HepG2 (cell line): ENCODE results near the gene PGS1. TPM values are rescaled to one million over a fixed set of nuclear protein-coding genes. Genes with fewer than 3 reads are reported as not detected.

ENCODE experiments used
- ETV5 ChIP-seq: IDR thresholded peaks from 2 replicates; pipeline ENCODE4 v1.6.1; 2018; ENCODE audit warnings: missing biosample characterization, missing genetic modification reagents, inconsistent platforms, borderline replicate concordance
- HOXD1 ChIP-seq: sonication (generic); formaldehyde crosslinking; IDR thresholded peaks from 2 replicates; pipeline ENCODE4 v1.5.0; 2020; ENCODE audit warnings: missing genetic modification reagents
- ISL2 ChIP-seq: sonication (generic); formaldehyde crosslinking; IDR thresholded peaks from 2 replicates; pipeline ENCODE4 v1.5.0; 2020; ENCODE audit warnings: missing genetic modification reagents
- KDM3A ChIP-seq: IDR thresholded peaks from 2 replicates; pipeline ENCODE4 v1.6.1; 2018; ENCODE audit warnings: low read depth, missing compliant biosample characterization
- MAFK ChIP-seq, 2 experiments: IDR thresholded peaks in 1 of 2; conservative IDR thresholded peaks in 1 of 2; 2 replicates each; pipeline ENCODE4 v1.6.1; 2011; ENCODE audit warnings: improper control_type of control experiment in 2 of 2, low read length in 2 of 2
- MZF1 ChIP-seq: sonication (generic); formaldehyde crosslinking; IDR thresholded peaks from 2 replicates; pipeline ENCODE4 v1.8.1; 2023; ENCODE audit warnings: mild to moderate bottlenecking, missing genetic modification reagents, borderline replicate concordance
- SIX4 ChIP-seq: sonication (generic); formaldehyde crosslinking; IDR thresholded peaks from 2 replicates; pipeline ENCODE4 v1.4.0; 2020; ENCODE audit warnings: missing genetic modification reagents
- TAF15 ChIP-seq: fragments of 200-400 bp; formaldehyde crosslinking; IDR thresholded peaks from one replicate; pipeline ENCODE4 v1.6.1; 2018; ENCODE audit warnings: mild to moderate bottlenecking, low read depth, low read length; ENCODE audit not compliant: poor library complexity, severe bottlenecking
- ZFP1 ChIP-seq: IDR thresholded peaks from 2 replicates; pipeline ENCODE4 v1.6.1; 2016
- ZMYM4 ChIP-seq: sonication (generic); formaldehyde crosslinking; IDR thresholded peaks from 2 replicates; pipeline ENCODE4 v1.8.1; 2023; ENCODE audit warnings: mild to moderate bottlenecking, missing genetic modification reagents
- ZNF510 ChIP-seq: sonication (generic); formaldehyde crosslinking; IDR thresholded peaks from 2 replicates; pipeline ENCODE4 v1.4.0; 2020; ENCODE audit warnings: low read depth, mild to moderate bottlenecking, missing genetic modification reagents
- ZNF615 ChIP-seq: sonication (generic); formaldehyde crosslinking; IDR thresholded peaks from 2 replicates; pipeline ENCODE4 v1.5.0; 2020; ENCODE audit warnings: mild to moderate bottlenecking, missing genetic modification reagents, borderline replicate concordance
- ZNF83 ChIP-seq: sonication (generic); formaldehyde crosslinking; IDR thresholded peaks from 2 replicates; pipeline ENCODE4 v1.4.0; 2020; ENCODE audit warnings: missing genetic modification reagents, mild to moderate bottlenecking, borderline replicate concordance
- ZZZ3 ChIP-seq: sonication (generic); formaldehyde crosslinking; IDR thresholded peaks from 2 replicates; pipeline ENCODE4 v1.4.0; 2020; ENCODE audit warnings: missing genetic modification reagents, mild to moderate bottlenecking, borderline replicate concordance
- polyA plus RNA-seq, 8 experiments: library from polyadenylated mRNA; depleted of rRNA in 3 of 8; stranded (reverse) in 7 of 8; unstranded in 1 of 8; fragments of >200 nt; fragmentation: Illumina TruSeq in 4 of 8; extraction: Trizol in 4 of 8; gene quantifications; 2 replicates each; pipeline versions ENCODE4 v1.2.1 to v1.2.3, GENCODE V29; 2011 to 2016; ENCODE audit warnings: low read depth in 4 of 8, missing spikeins in 1 of 8, mixed read lengths in 1 of 8; ENCODE audit not compliant: insufficient read depth in 1 of 8
- total RNA-seq, 5 experiments: library from RNA; depleted of rRNA; stranded (reverse); fragments of >200 nt; fragmentation: Illumina TruSeq; extraction: Trizol; gene quantifications; 2 replicates each; pipeline ENCODE4 v1.2.3, GENCODE V29; 2016; ENCODE audit warnings: low read depth in 1 of 5
- TF ChIP-seq, protein P1 (sequence below): sonication (generic); formaldehyde crosslinking; IDR thresholded peaks from 2 replicates; pipeline ENCODE4 v1.5.0; 2020; ENCODE audit warnings: mild to moderate bottlenecking, missing genetic modification reagents
- TF ChIP-seq, protein P2 (sequence below): sonication (generic); formaldehyde crosslinking; IDR thresholded peaks from 2 replicates; pipeline ENCODE4 v1.4.0; 2020; ENCODE audit warnings: missing genetic modification reagents, borderline replicate concordance
- TF ChIP-seq, protein P3 (sequence below): sonication (generic); formaldehyde crosslinking; IDR thresholded peaks from 2 replicates; pipeline ENCODE4 v1.4.0; 2020; ENCODE audit warnings: mild to moderate bottlenecking, missing genetic modification reagents

Gene PGS1
- total and polyA plus RNA-seq, 2 of the 13 experiments (the other 11 are each of a cell fraction or from before 2014, with no cell fraction given), result 25.9 to 31.5 TPM

DNA sequence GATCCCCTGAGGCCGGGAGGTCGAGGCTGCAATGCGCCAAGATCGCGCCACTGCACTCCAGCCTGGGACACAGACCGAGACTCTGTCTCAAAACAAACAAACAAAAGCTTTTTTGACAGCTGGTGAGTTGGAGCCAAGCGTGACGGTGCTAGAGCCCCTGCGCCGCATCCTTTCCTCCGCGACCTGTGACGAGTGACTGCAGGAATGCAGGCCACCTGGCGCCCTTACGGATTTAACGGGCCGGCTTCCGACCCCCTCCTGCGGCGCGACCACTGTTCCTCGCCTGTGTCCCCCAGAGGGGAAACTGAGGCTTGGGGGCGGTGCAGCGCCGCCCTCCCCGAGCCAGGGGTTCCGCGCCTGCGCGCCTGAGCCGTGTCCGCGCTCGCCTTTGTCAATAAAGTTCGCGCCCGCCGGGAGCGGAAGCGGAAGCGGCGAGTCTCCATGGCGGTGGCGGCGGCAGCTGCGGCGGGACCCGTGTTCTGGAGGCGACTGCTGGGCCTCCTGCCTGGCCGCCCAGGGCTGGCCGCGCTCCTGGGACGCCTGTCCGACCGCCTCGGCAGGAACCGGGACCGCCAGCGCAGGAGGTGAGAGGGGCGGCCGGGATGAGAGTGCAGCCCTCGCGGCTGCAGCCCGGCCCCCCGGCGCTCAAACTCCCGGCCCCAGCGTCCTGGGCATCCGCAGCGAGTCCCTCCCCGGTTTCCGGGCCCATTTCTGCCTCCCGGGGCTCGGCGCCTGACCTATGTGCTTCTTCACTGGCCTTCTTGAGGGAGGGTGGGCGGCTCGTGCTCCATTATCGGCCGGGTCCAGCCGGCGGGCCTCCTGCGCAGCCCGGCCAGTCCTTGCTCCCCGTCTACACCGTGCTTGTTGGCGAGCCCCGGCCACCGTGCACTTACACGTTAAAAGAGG lies at the start of gene PGS1 (continued):
- TF ChIP-seq ETV5 (CRISPR knock-in tag) (peak; percentile 98), ZMYM4 (CRISPR knock-in tag) (peak; percentile 93), ZNF615 (CRISPR knock-in tag) (0 out of 2 replicates have a peak, but pooled peaks have one; percentile 61), SIX4 (CRISPR knock-in tag) (no peak), ISL2 (CRISPR knock-in tag) (peak; percentile 24; the same call in 1 of the 2 replicates), KDM3A (CRISPR knock-in tag) (peak; percentile 96; the same call in 1 of the 2 replicates), ZNF510 (CRISPR knock-in tag) (no peak; the same call in 1 of the 2 replicates), TAF15 (no peak), MZF1 (CRISPR knock-in tag) (no peak), ZZZ3 (CRISPR knock-in tag) (peak; percentile 96), MAFK (conservative IDR thresholded peaks at IDR 0.05 in 1 of 2, IDR thresholded peaks at IDR 0.05 in 1 of 2; ENCODE audit: low read length in 2 of 2) (no peak), HOXD1 (CRISPR knock-in tag) (peak; percentile 71), ZFP1 (CRISPR knock-in tag) (no peak), ZNF83 (CRISPR knock-in tag) (no peak)
- TF ChIP-seq, protein P1, sequence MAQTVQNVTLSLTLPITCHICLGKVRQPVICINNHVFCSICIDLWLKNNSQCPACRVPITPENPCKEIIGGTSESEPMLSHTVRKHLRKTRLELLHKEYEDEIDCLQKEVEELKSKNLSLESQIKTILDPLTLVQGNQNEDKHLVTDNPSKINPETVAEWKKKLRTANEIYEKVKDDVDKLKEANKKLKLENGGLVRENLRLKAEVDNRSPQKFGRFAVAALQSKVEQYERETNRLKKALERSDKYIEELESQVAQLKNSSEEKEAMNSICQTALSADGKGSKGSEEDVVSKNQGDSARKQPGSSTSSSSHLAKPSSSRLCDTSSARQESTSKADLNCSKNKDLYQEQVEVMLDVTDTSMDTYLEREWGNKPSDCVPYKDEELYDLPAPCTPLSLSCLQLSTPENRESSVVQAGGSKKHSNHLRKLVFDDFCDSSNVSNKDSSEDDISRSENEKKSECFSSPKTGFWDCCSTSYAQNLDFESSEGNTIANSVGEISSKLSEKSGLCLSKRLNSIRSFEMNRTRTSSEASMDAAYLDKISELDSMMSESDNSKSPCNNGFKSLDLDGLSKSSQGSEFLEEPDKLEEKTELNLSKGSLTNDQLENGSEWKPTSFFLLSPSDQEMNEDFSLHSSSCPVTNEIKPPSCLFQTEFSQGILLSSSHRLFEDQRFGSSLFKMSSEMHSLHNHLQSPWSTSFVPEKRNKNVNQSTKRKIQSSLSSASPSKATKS (CRISPR knock-in tag), result no peak
- TF ChIP-seq, protein P2, sequence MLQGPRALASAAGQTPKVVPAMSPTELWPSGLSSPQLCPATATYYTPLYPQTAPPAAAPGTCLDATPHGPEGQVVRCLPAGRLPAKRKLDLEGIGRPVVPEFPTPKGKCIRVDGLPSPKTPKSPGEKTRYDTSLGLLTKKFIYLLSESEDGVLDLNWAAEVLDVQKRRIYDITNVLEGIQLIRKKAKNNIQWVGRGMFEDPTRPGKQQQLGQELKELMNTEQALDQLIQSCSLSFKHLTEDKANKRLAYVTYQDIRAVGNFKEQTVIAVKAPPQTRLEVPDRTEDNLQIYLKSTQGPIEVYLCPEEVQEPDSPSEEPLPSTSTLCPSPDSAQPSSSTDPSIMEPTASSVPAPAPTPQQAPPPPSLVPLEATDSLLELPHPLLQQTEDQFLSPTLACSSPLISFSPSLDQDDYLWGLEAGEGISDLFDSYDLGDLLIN (CRISPR knock-in tag), result peak; percentile 78; the same call in 1 of the 2 replicates
- TF ChIP-seq, protein P3, sequence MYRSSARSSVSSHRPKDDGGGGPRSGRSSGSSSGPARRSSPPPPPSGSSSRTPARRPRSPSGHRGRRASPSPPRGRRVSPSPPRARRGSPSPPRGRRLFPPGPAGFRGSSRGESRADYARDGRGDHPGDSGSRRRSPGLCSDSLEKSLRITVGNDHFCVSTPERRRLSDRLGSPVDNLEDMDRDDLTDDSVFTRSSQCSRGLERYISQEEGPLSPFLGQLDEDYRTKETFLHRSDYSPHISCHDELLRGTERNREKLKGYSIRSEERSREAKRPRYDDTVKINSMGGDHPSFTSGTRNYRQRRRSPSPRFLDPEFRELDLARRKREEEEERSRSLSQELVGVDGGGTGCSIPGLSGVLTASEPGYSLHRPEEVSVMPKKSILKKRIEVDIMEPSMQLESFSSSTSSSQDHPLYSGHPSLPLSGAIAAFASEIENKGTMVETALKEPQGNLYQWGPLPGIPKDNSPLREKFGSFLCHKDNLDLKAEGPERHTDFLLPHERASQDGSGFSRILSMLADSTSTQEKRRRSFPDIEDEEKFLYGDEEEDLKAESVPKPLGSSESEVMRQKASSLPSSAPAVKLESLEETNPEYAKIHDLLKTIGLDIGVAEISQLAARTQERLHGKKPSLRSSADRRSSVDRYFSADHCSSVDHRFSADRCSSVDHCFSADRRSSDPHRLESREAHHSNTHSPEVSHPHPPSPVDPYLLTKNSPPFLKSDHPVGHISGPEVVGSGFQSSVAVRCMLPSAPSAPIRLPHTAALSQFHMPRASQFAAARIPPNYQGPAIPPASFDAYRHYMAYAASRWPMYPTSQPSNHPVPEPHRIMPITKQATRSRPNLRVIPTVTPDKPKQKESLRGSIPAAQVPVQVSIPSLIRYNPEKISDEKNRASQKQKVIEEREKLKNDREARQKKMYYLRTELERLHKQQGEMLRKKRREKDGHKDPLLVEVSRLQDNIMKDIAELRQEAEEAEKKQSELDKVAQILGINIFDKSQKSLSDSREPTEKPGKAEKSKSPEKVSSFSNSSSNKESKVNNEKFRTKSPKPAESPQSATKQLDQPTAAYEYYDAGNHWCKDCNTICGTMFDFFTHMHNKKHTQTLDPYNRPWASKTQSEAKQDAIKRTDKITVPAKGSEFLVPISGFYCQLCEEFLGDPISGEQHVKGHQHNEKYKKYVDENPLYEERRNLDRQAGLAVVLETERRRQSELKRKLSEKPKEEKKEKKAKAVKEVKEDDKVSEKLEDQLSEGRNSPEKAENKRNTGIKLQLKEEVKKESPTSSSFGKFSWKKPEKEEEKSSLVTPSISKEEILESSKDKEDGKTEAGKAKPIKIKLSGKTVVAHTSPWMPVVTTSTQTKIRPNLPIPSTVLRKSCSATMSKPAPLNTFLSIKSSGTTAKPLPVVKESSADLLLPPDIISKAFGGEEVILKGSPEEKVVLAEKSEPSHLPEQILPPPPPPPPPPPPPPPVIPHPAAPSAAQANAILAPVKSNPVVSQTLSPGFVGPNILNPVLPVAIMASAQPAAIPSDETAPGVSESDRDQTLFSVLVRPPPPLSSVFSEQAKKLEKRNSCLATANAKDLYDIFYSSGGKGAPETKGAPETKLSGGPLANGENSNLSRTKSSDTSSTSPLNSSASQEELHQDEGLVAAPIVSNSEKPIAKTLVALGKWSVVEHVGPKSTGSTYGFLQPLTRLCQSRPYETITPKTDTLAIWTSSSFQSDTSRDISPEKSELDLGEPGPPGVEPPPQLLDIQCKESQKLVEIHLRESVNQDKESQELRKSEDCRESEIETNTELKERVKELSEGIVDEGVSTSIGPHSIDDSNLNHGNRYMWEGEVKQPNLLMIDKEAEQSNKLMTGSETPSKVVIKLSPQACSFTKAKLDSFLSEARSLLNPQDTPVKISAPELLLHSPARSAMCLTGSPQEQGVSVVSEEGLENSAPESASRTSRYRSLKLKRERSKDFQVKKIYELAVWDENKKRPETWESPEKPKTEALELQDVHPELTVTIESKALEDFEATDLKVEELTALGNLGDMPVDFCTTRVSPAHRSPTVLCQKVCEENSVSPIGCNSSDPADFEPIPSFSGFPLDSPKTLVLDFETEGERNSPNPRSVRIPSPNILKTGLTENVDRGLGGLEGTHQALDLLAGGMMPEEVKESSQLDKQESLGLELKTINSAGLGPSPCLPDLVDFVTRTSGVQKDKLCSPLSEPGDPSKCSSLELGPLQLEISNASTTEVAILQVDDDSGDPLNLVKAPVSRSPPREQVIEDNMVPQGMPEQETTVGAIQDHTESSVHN (CRISPR knock-in tag), result peak; percentile 69; the same call in 1 of the 2 replicates
